AG08396 (cell line): ENCODE data around the gene GATAD2A.

ENCODE experiments used
- DNase-seq: peaks from one replicate; pipeline ENCODE4 v3.0.0; 2012; ENCODE audit warnings: low spot score, mixed read lengths

The GATAD2A gene

GRCh38 chr19:19487950-19488874, 82.7 kb downstream of the GATAD2A start:
- DNase-seq, result no peak

- DNase-seq, result peak; percentile 93
These were observed 83.6 kb downstream of the GATAD2A start for GRCh38 chr19:19488875-19489690.

- DNase-seq, result no peak
These were observed 84.3 kb downstream of the GATAD2A start for GRCh38 chr19:19489804-19490204.

- peak; percentile 84 for DNase-seq
These were observed 84.9 kb downstream of the GATAD2A start for GRCh38 chr19:19490214-19490968.

GRCh38 chr19:19491321-19492025, 86.0 kb downstream of the GATAD2A start:
- DNase-seq, result no peak

- DNase-seq, result no peak
These were observed 86.6 kb downstream of the GATAD2A start for GRCh38 chr19:19492026-19492610.

GRCh38 chr19:19493841-19494546, 88.5 kb downstream of the GATAD2A start:
- DNase-seq, result no peak

- DNase-seq, result no peak
These were observed 90.4 kb downstream of the GATAD2A start for GRCh38 chr19:19495614-19496603.

GRCh38 chr19:19498255-19498991, 92.9 kb downstream of the GATAD2A start:
- DNase-seq, result no peak

GRCh38 chr19:19499272-19499995, 94.0 kb downstream of the GATAD2A start:
- no peak for DNase-seq

GRCh38 chr19:19500975-19501644, 95.6 kb downstream of the GATAD2A start:
- DNase-seq, result no peak

- no peak for DNase-seq
These were observed 96.3 kb downstream of the GATAD2A start for GRCh38 chr19:19501798-19502197.

- DNase-seq, result no peak
These were observed 96.8 kb downstream of the GATAD2A start for GRCh38 chr19:19502281-19502680.

GRCh38 chr19:19502808-19503602, 97.5 kb downstream of the GATAD2A start:
- DNase-seq, result no peak

- no peak for DNase-seq
These were observed 99.5 kb downstream of the GATAD2A start for GRCh38 chr19:19504754-19505668.
